IMR-90 (cell line): ENCODE results near the gene COL6A3. TPM values are rescaled to one million over a fixed set of nuclear protein-coding genes. Genes with fewer than 3 reads are reported as not detected.

Experiments used
- ATAC-seq: fragments of 200-7000 bp; cut with Tn5 transposase; 2 replicates; pipeline ENCODE4 v1.9.1; 2020; ENCODE audit warnings: low read depth, mild to moderate bottlenecking, moderate library complexity
- BruUV-seq: library from RNA; stranded (reverse); fragments of 400-500 nt; replicated peaks from 2 replicates; lab custom pipeline; 2021; lab: Mats Ljungman, UMichigan
- CTCF ChIA-PET: fragments of 300-600 bp; formaldehyde crosslinking; extraction: SDS; loops from one replicate; lab custom pipeline; 2021; ENCODE audit warnings: antibody characterized with exemption; lab: Yijun Ruan, JAX
- POLR2A ChIA-PET: fragments of 300-600 bp; sonication (Branson Sonifier 250); formaldehyde crosslinking; loops from one replicate; lab custom pipeline; 2022; ENCODE audit warnings: antibody characterized with exemption; ENCODE audit not compliant: unreplicated experiment; lab: Charles Lee
- DNase-seq: peaks from one replicate; pipeline ENCODE4 v3.0.0; 2013
- H2AFZ ChIP-seq: replicated peaks from 2 replicates; pipeline ENCODE3; 2013; ENCODE audit warnings: low read length, mild to moderate bottlenecking; ENCODE audit not compliant: poor library complexity
- H2AK5ac ChIP-seq: 2 replicates; pipeline ENCODE4 v1.6.1; 2013; ENCODE audit warnings: low read depth, low read length, inconsistent platforms
- H2AK9ac ChIP-seq: replicated peaks from 2 replicates; pipeline ENCODE3; 2013; ENCODE audit warnings: mild to moderate bottlenecking, low read depth, low read length, moderate library complexity; ENCODE audit not compliant: poor library complexity
- H2BK120ac ChIP-seq: 2 replicates; pipeline ENCODE4 v1.6.1; 2013; ENCODE audit warnings: low read depth, low read length, inconsistent platforms
- H2BK15ac ChIP-seq: 3 replicates; pipeline ENCODE4 v1.6.1; 2013; ENCODE audit warnings: low read depth, low read length, inconsistent platforms
- H2BK20ac ChIP-seq: 2 replicates; pipeline ENCODE4 v1.6.1; 2013; ENCODE audit warnings: low read depth, mild to moderate bottlenecking, inconsistent platforms, low read length, moderate library complexity
- H2BK5ac ChIP-seq: 2 replicates; pipeline ENCODE4 v1.6.1; 2013; ENCODE audit warnings: mild to moderate bottlenecking, low read depth, low read length, inconsistent platforms; ENCODE audit not compliant: poor library complexity, severe bottlenecking
- H3K14ac ChIP-seq: replicated peaks from 2 replicates; pipeline ENCODE4 v1.6.1; 2013; ENCODE audit warnings: low read depth, low read length, inconsistent platforms
- H3K18ac ChIP-seq: 2 replicates; pipeline ENCODE4 v1.6.1; 2013; ENCODE audit warnings: low read depth, low read length, control low read depth
- H3K23ac ChIP-seq: 2 replicates; pipeline ENCODE4 v1.6.1; 2013; ENCODE audit warnings: low read depth, low read length, inconsistent platforms
- H3K27ac ChIP-seq: 2 replicates; pipeline ENCODE4 v1.5.1; 2013; ENCODE audit warnings: mild to moderate bottlenecking, control low read depth, low read length; ENCODE audit not compliant: insufficient read depth
- H3K27me3 ChIP-seq: 2 replicates; pipeline ENCODE4 v1.6.1; 2013; ENCODE audit warnings: low read length; ENCODE audit not compliant: control insufficient read depth, insufficient read depth
- H3K36me3 ChIP-seq: 2 replicates; pipeline ENCODE4 v1.6.1; 2013; ENCODE audit warnings: low read length, mixed read lengths; ENCODE audit not compliant: control insufficient read depth, insufficient read depth
- H3K4ac ChIP-seq: 2 replicates; pipeline ENCODE4 v1.6.1; 2013; ENCODE audit warnings: low read depth, low read length, inconsistent platforms
- H3K4me1 ChIP-seq: 2 replicates; pipeline ENCODE4 v1.6.1; 2013; ENCODE audit warnings: low read length, mixed read lengths; ENCODE audit not compliant: control insufficient read depth, insufficient read depth
- H3K4me2 ChIP-seq: 2 replicates; pipeline ENCODE4 v1.6.1; 2013; ENCODE audit warnings: low read depth, mild to moderate bottlenecking, control low read depth, low read length, moderate library complexity
- H3K4me3 ChIP-seq: 2 replicates; pipeline ENCODE4 v1.5.1; 2013; ENCODE audit warnings: low read depth, mild to moderate bottlenecking, control low read depth, low read length, moderate library complexity; ENCODE audit not compliant: insufficient read depth
- H3K56ac ChIP-seq: 2 replicates; pipeline ENCODE4 v1.6.1; 2013; ENCODE audit warnings: low read length, inconsistent platforms; ENCODE audit not compliant: insufficient read depth; ENCODE audit errors: extremely low read depth
- H3K79me1 ChIP-seq, 2 experiments: 2 replicates each; pipeline ENCODE4 v1.6.1; 2013; ENCODE audit warnings: low read length in 2 of 2, inconsistent platforms in 1 of 2, low read depth in 1 of 2
- H3K9ac ChIP-seq: 2 replicates; pipeline ENCODE4 v1.6.1; 2013; ENCODE audit warnings: low read depth, low read length, control low read depth
- H3K9me1 ChIP-seq: 2 replicates; pipeline ENCODE4 v1.6.1; 2013; ENCODE audit warnings: low read length, inconsistent platforms; ENCODE audit not compliant: insufficient read depth
- H3K9me3 ChIP-seq: 2 replicates; pipeline ENCODE4 v1.6.1; 2013; ENCODE audit warnings: low read length; ENCODE audit not compliant: control insufficient read depth, insufficient read depth
- H4K20me1 ChIP-seq: 2 replicates; pipeline ENCODE4 v1.6.1; 2013; ENCODE audit warnings: low read length, inconsistent platforms; ENCODE audit not compliant: insufficient read depth
- H4K5ac ChIP-seq: 2 replicates; pipeline ENCODE4 v1.6.1; 2013; ENCODE audit warnings: mild to moderate bottlenecking, low read depth, low read length, control low read depth
- H4K8ac ChIP-seq, 2 experiments: 2 replicates each; pipeline ENCODE4 v1.6.1; 2013; ENCODE audit warnings: low read depth in 2 of 2, low read length in 2 of 2, control low read depth in 1 of 2, inconsistent platforms in 1 of 2
- H4K91ac ChIP-seq: 2 replicates; pipeline ENCODE4 v1.6.1; 2013; ENCODE audit warnings: low read depth, low read length, inconsistent platforms; ENCODE audit not compliant: insufficient read depth
- BHLHE40 ChIP-seq: fragments of 150-350 bp; IDR thresholded peaks from 2 replicates; pipeline ENCODE4 v1.6.1; 2016; ENCODE audit warnings: mild to moderate bottlenecking, low read depth, low read length
- CEBPB ChIP-seq: IDR thresholded peaks from 2 replicates; pipeline ENCODE4 v1.6.1; 2012; ENCODE audit warnings: low read depth, low read length, improper control_type of control experiment
- CHD1 ChIP-seq: IDR thresholded peaks from 2 replicates; pipeline ENCODE4 v1.6.1; 2012; ENCODE audit warnings: low read depth, low read length, improper control_type of control experiment
- CTCF ChIP-seq: conservative IDR thresholded peaks from 2 replicates; pipeline ENCODE4 v1.5.1; 2012; ENCODE audit warnings: mild to moderate bottlenecking, low read depth, low read length, improper control_type of control experiment
- ELK1 ChIP-seq: fragments of 150-350 bp; IDR thresholded peaks from 2 replicates; pipeline ENCODE4 v1.6.1; 2016; ENCODE audit warnings: low read depth, mild to moderate bottlenecking, low read length, moderate library complexity, borderline replicate concordance
- FOS ChIP-seq: fragments of 150-350 bp; IDR thresholded peaks from 2 replicates; pipeline ENCODE4 v1.6.1; 2016; ENCODE audit warnings: low read depth, low read length
- MAZ ChIP-seq: IDR thresholded peaks from 2 replicates; pipeline ENCODE4 v1.6.1; 2012; ENCODE audit warnings: low read depth, mild to moderate bottlenecking, low read length, improper control_type of control experiment, moderate library complexity, borderline replicate concordance
- MXI1 ChIP-seq: IDR thresholded peaks from 2 replicates; pipeline ENCODE4 v1.6.1; 2012; ENCODE audit warnings: low read depth, mild to moderate bottlenecking, low read length, moderate library complexity, borderline replicate concordance
- NFE2L2 ChIP-seq: fragments of 150-350 bp; IDR thresholded peaks from 2 replicates; pipeline ENCODE4 v1.6.1; 2016; ENCODE audit warnings: low read depth, mild to moderate bottlenecking, low read length
- POLR2A ChIP-seq: IDR thresholded peaks from 2 replicates; pipeline ENCODE4 v1.6.1; 2012; ENCODE audit warnings: mild to moderate bottlenecking, low read depth, low read length
- RFX5 ChIP-seq: IDR thresholded peaks from 2 replicates; pipeline ENCODE4 v1.8.0; 2012; ENCODE audit warnings: low read depth, mild to moderate bottlenecking, low read length, moderate library complexity
- SMC3 ChIP-seq: fragments of 150-350 bp; IDR thresholded peaks from 2 replicates; pipeline ENCODE4 v1.6.1; 2016; ENCODE audit warnings: low read depth, mild to moderate bottlenecking, antibody characterized with exemption, low read length, moderate library complexity
- USF2 ChIP-seq: fragments of 150-350 bp; IDR thresholded peaks from 2 replicates; pipeline ENCODE4 v1.6.1; 2017; ENCODE audit warnings: mild to moderate bottlenecking, antibody characterized with exemption, low read length, low read depth
- WGBS, 2 experiments: methylation state at CpG; one replicate each; pipeline versions ENCODE4 v1.1.5 to v1.1.7; 2013; ENCODE audit warnings: missing lambda C conversion rate in 2 of 2; ENCODE audit not compliant: insufficient read length in 1 of 2; ENCODE audit errors: extremely low coverage in 2 of 2; 5-methylcytosine and 5-hydroxymethylcytosine counted together
- dilution Hi-C: fragments of 300-500 bp; cut with HindIII; formaldehyde crosslinking; loops from one replicate; pipeline ENCODE4 v1.14.3; 2018; ENCODE audit warnings: low sequenced_read_pairs; ENCODE audit not compliant: unreplicated experiment
- in situ Hi-C: fragments of 300-500 bp; cut with MboI; formaldehyde crosslinking; loops from 3 replicates; pipeline ENCODE4 v1.14.3; 2019; ENCODE audit warnings: low sequenced_read_pairs, inconsistent platforms, mixed read lengths
- intact Hi-C: fragments of 100-400 bp; cut with micrococcal nuclease; formaldehyde crosslinking; loops from 2 replicates; pipeline ENCODE4 v1.10.0; 2022
- polyA plus RNA-seq, 3 experiments: library from polyadenylated mRNA; depleted of rRNA; stranded (reverse); fragments of >200 nt; gene quantifications; 2 replicates each; pipeline ENCODE4 v1.2.3, GENCODE V29; 2012; ENCODE audit warnings: low replicate concordance in 1 of 3
- total RNA-seq: library from RNA; depleted of rRNA; stranded (reverse); fragments of >200 nt; gene quantifications from 2 replicates; pipeline ENCODE4 v1.2.3, GENCODE V29; 2012

COL6A3 gene
- total and polyA plus RNA-seq, 2 of the 4 experiments (the other 2 are of a cell fraction), result 964 to 1,855 TPM

- WGBS, 2 experiments, result 18% methylated on average over 9 of the region's 13 CpGs; no CpG with 5 or more reads in 1 of the 2 experiments
- Histone ChIP-seq H3K79me1 (peaks cover 0 to 15% of the 10 kb centered on the region in 2 experiments; a peak in 2 of 4 replicates), H2BK120ac (peak overlapping the region; percentile 66), H3K14ac (peak overlapping the region; percentile 53), H3K9ac (no peak overlapping the region), H4K5ac (peak overlapping the region; percentile 32), H4K20me1 (no peaks in the 10 kb centered on the region), H3K4me1 (peaks cover 33% of the 10 kb centered on the region), H3K4me2 (0 out of 2 replicates have a peak overlapping the region, but pooled peaks have one; percentile 0), H3K56ac (no peak overlapping the region), H3K18ac (peak overlapping the region; percentile 59), H3K9me1 (peaks cover 11% of the 10 kb centered on the region), H2AK5ac (peak overlapping the region; percentile 56), H3K9me3 (no peaks in the 10 kb centered on the region), H3K23ac (no peak overlapping the region), H2BK5ac (peak overlapping the region; percentile 45), H3K36me3 (no peaks in the 10 kb centered on the region), H3K4me3 (no peak overlapping the region), H2BK20ac (peak overlapping the region; percentile 57; the same call in 1 of the 2 replicates), H3K27ac (peak overlapping the region; percentile 38; the same call in 1 of the 2 replicates), H2AK9ac (peak overlapping the region; percentile 81), H4K91ac (peak overlapping the region; percentile 67), H3K27me3 (no peaks in the 10 kb centered on the region), H3K4ac (peak overlapping the region; percentile 42), H4K8ac (peak overlapping the region; percentile 7 to 80; a peak in 3 of 4 replicates), H2BK15ac (peak overlapping the region; percentile 35; the same call in 2 of the 3 replicates), H2AFZ (peak overlapping the region; percentile 82)
- ChIA-PET POLR2A (no interaction called here), CTCF (interaction anchor here (0.6 to 1.7 kb wide), 2 partner anchors 15 to 28 kb away, joined by 3 to 7 read pairs; no protein-coding TSS in a partner anchor)
- in situ Hi-C loops, result no loop called here
- DNase-seq, result peak; percentile 48
- intact Hi-C loops, result no loop called here
- ATAC-seq, result peak; percentile 30
- dilution Hi-C loops, result no loop called here
- TF ChIP-seq USF2, result no peak
- no peak for TF ChIP-seq NFE2L2
- no peak for TF ChIP-seq MAZ
- TF ChIP-seq CHD1, result no peak
- TF ChIP-seq FOS, result no peak
- no peak for TF ChIP-seq RFX5
- TF ChIP-seq ELK1, result no peak
- no peak for TF ChIP-seq POLR2A
- TF ChIP-seq MXI1, result no peak
- no peak for TF ChIP-seq CEBPB
- no peak for TF ChIP-seq SMC3
- no peak for TF ChIP-seq BHLHE40
- no peak for TF ChIP-seq CTCF
- BruUV-seq, result no TSS peak
These were observed 35.4 kb upstream of the COL6A3 start for GRCh38 chr2:237449193-237449881.
